Thyroid gland (tissue), 4 donors: Measurements from ENCODE around the gene ALKBH6. TPM values are rescaled to one million over a fixed set of nuclear protein-coding genes. Genes with fewer than 3 reads are reported as not detected.
"Not testable (repeated sequence)": the region's sequence is repeated elsewhere in the genome, so short reads cannot be mapped to it uniquely, and the experiment has no call there.

Experiments used
- DNase-seq, 2 donors: peaks; one replicate each; pipeline ENCODE4 v3.0.0-alpha.2; 2019
- H3K27ac ChIP-seq, 3 donors: fragments of 200-600 bp; sonication (generic); 1 replicate in 2 of 3; 2 replicates in 1 of 3; pipeline ENCODE4 v1.5.1; 2016 to 2019; ENCODE audit warnings: mild to moderate bottlenecking in 1 of 3, moderate library complexity in 1 of 3
- H3K27me3 ChIP-seq: fragments of 200-600 bp; sonication (generic); one replicate; pipeline ENCODE4 v1.5.1; 2019
- H3K36me3 ChIP-seq, 2 donors: fragments of 200-600 bp; sonication (generic); one replicate each; pipeline ENCODE4 v1.5.1; 2016 to 2019
- H3K4me1 ChIP-seq, 2 donors: fragments of 200-600 bp; sonication (generic); one replicate each; pipeline ENCODE4 v1.5.1; 2017 to 2019
- H3K4me3 ChIP-seq, 3 donors: fragments of 200-600 bp; sonication (generic); replicated peaks in 1 of 3; 1 replicate in 2 of 3; 2 replicates in 1 of 3; pipeline ENCODE4 v1.5.1; 2016; ENCODE audit warnings: mild to moderate bottlenecking in 1 of 3
- H3K9me3 ChIP-seq: fragments of 200-600 bp; sonication (generic); one replicate; pipeline ENCODE4 v1.5.1; 2017
- POLR2A ChIP-seq, 2 donors: fragments of 450-650 bp; IDR thresholded peaks; one replicate each; pipeline ENCODE4 v1.6.1; 2017; ENCODE audit warnings: antibody characterized with exemption in 2 of 2, mild to moderate bottlenecking in 2 of 2, moderate library complexity in 1 of 2
- WGBS, 2 donors: methylation state at CpG; one replicate each; pipeline ENCODE4 v1.1.5; 2017; 5-methylcytosine and 5-hydroxymethylcytosine counted together
- intact Hi-C: fragments of 100-400 bp; cut with DNase I; formaldehyde crosslinking; loops from one replicate; pipeline ENCODE4 v1.15.1; 2023
- total RNA-seq, 4 donors: library from RNA; depleted of rRNA; stranded (reverse); fragments of >200 nt; gene quantifications; one replicate each; pipeline ENCODE4 v1.2.3, GENCODE V29; 2016
- TF ChIP-seq, protein P1 (sequence below), 6 experiments: fragments of 200-600 bp in 3 of 6; fragments of 450-650 bp in 3 of 6; sonication (generic) in 3 of 6; IDR thresholded peaks; one replicate each; pipeline ENCODE4 v1.5.1; 2016 to 2019; ENCODE audit warnings: antibody characterized with exemption in 6 of 6, mild to moderate bottlenecking in 2 of 6, inconsistent platforms in 1 of 6, moderate library complexity in 1 of 6

ALKBH6 gene
- total RNA-seq, 4 donors from 2014 or later: 15.4 to 60.9 (median 32.0) TPM

GRCh38 chr19:35988824-35989223 is 25.2 kb downstream of the ALKBH6 start:
- DNase-seq: no peak
- no peak overlapping the region for H3K4me3 ChIP-seq
- intact Hi-C loops: no loop called here
- no peak overlapping the region for H3K27ac ChIP-seq
- WGBS, 2 donors: 95% methylated on average over 3 of the region's 3 CpGs
- TF ChIP-seq, protein P1, sequence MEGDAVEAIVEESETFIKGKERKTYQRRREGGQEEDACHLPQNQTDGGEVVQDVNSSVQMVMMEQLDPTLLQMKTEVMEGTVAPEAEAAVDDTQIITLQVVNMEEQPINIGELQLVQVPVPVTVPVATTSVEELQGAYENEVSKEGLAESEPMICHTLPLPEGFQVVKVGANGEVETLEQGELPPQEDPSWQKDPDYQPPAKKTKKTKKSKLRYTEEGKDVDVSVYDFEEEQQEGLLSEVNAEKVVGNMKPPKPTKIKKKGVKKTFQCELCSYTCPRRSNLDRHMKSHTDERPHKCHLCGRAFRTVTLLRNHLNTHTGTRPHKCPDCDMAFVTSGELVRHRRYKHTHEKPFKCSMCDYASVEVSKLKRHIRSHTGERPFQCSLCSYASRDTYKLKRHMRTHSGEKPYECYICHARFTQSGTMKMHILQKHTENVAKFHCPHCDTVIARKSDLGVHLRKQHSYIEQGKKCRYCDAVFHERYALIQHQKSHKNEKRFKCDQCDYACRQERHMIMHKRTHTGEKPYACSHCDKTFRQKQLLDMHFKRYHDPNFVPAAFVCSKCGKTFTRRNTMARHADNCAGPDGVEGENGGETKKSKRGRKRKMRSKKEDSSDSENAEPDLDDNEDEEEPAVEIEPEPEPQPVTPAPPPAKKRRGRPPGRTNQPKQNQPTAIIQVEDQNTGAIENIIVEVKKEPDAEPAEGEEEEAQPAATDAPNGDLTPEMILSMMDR (IDR thresholded peaks at IDR 0.05): no peak
- TF ChIP-seq POLR2A (IDR thresholded peaks at IDR 0.05): no peak
- peaks cover 18% of the 10 kb centered on the region for H3K27me3 ChIP-seq
- H3K9me3 ChIP-seq: no peaks in the 10 kb centered on the region
- no peaks in the 10 kb centered on the region for H3K36me3 ChIP-seq
- peaks cover 7 to 13% of the 10 kb centered on the region in 2 donors for H3K4me1 ChIP-seq

GRCh38 chr19:35987571-35987896 is 26.5 kb downstream of the ALKBH6 start:
- no peaks in the 10 kb centered on the region for H3K9me3 ChIP-seq
- H3K4me3 ChIP-seq: no peak overlapping the region
- H3K27me3 ChIP-seq: peaks cover 18% of the 10 kb centered on the region
- no peak overlapping the region for H3K27ac ChIP-seq
- 36 to 46% methylated on average over 8 of the region's 8 CpGs for WGBS, 2 donors
- intact Hi-C loops: no loop called here
- no peak for DNase-seq
- H3K4me1 ChIP-seq: peaks cover 7 to 12% of the 10 kb centered on the region in 2 donors
- TF ChIP-seq, protein P1 (IDR thresholded peaks at IDR 0.05): no peak
- TF ChIP-seq POLR2A (IDR thresholded peaks at IDR 0.05): no peak
- no peaks in the 10 kb centered on the region for H3K36me3 ChIP-seq

- no peak for TF ChIP-seq POLR2A (IDR thresholded peaks at IDR 0.05)
- TF ChIP-seq, protein P1 (IDR thresholded peaks at IDR 0.05): no peak
- H3K36me3 ChIP-seq: no peaks in the 10 kb centered on the region
- H3K4me3 ChIP-seq: no peak overlapping the region
- peaks cover 18% of the 10 kb centered on the region for H3K27me3 ChIP-seq
- DNase-seq: peak; percentile 7 to 26
- intact Hi-C loops: no loop called here
- peaks cover 7 to 12% of the 10 kb centered on the region in 2 donors for H3K4me1 ChIP-seq
- 9 to 10% methylated on average over 44 to 52 of the region's 54 CpGs for WGBS, 2 donors
- H3K27ac ChIP-seq: no peak overlapping the region
- no peaks in the 10 kb centered on the region for H3K9me3 ChIP-seq
Observed at GRCh38 chr19:35986664-35987570, 27.1 kb downstream of the ALKBH6 start.

- no peak for DNase-seq
- H3K36me3 ChIP-seq: no peaks in the 10 kb centered on the region
- WGBS, 2 donors: 60 to 84% methylated on average over 2 to 4 of the region's 5 CpGs
- H3K9me3 ChIP-seq: no peaks in the 10 kb centered on the region
- H3K4me3 ChIP-seq: no peak overlapping the region
- H3K27ac ChIP-seq: no peak overlapping the region
- peaks cover 7 to 8% of the 10 kb centered on the region in 2 donors for H3K4me1 ChIP-seq
- H3K27me3 ChIP-seq: peaks cover 18% of the 10 kb centered on the region
- TF ChIP-seq, protein P1 (IDR thresholded peaks at IDR 0.05): no peak
- no peak for TF ChIP-seq POLR2A (IDR thresholded peaks at IDR 0.05)
- intact Hi-C loops: no loop called here
Observed at GRCh38 chr19:35986111-35986510, 27.9 kb downstream of the ALKBH6 start.

DNA sequence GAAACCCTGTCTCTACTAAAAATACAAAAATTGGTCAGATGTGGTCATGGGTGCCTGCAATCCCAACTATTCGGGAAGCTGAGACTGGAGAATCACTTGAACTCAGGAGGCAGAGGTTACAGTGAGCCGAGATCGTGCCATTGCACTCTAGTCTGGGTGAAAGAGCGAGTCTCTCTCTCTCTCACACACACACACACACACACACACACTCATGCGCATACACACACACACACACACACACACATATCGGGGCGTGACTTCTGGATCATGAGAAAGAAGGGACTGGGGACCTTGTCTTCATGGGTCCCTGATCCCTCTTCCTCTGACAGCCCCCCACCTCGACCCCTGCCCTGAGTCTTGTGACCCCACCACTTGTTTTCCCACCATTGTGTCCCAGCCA is 30.8 kb downstream of the ALKBH6 start:
- no peak for DNase-seq
- Histone ChIP-seq H3K27me3 (peaks cover 18% of the 10 kb centered on the region), H3K36me3 (no peaks in the 10 kb centered on the region), H3K9me3 (no peaks in the 10 kb centered on the region), H3K4me1 (peaks cover 7 to 8% of the 10 kb centered on the region in 2 donors), H3K27ac (no peak overlapping the region), H3K4me3 (no peak overlapping the region)
- intact Hi-C loops: no loop called here
- 80 to 81% methylated on average over 8 of the region's 8 CpGs for WGBS, 2 donors
- TF ChIP-seq, protein P1 (IDR thresholded peaks at IDR 0.05): no peak
- TF ChIP-seq POLR2A (IDR thresholded peaks at IDR 0.05): no peak

- H3K27me3 ChIP-seq, intact Hi-C loops: not testable (repeated sequence)
- 82 to 88% methylated on average over 4 of the region's 4 CpGs for WGBS, 2 donors
Observed at GRCh38 chr19:35980997-35981396, 33.0 kb downstream of the ALKBH6 start.

More at GRCh38 chr19:35980997-35981396, 33.0 kb downstream of the ALKBH6 start:
- not testable (repeated sequence) for H3K4me1 ChIP-seq, DNase-seq, H3K27ac ChIP-seq, H3K9me3 ChIP-seq, H3K36me3 ChIP-seq, H3K4me3 ChIP-seq
